Endodermal cell (in vitro differentiated cells): ENCODE results near the gene FTCD. TPM values are rescaled to one million over a fixed set of nuclear protein-coding genes. Genes with fewer than 3 reads are reported as not detected.

Experiments used
- DNase-seq: peaks from one replicate; pipeline ENCODE4 v3.0.0-alpha.2; 2017
- H3K27ac ChIP-seq: 2 replicates; pipeline ENCODE4 v1.5.1; 2013; ENCODE audit warnings: mild to moderate bottlenecking, low read depth, low read length, moderate library complexity
- H3K27me3 ChIP-seq: 2 replicates; pipeline ENCODE4 v1.6.1; 2013; ENCODE audit warnings: mild to moderate bottlenecking, low read length, moderate library complexity; ENCODE audit not compliant: insufficient read depth, control insufficient read depth, poor library complexity, severe bottlenecking
- H3K36me3 ChIP-seq: 2 replicates; pipeline ENCODE4 v1.7.0; 2013; ENCODE audit warnings: mild to moderate bottlenecking, low read length, moderate library complexity; ENCODE audit not compliant: control insufficient read depth, insufficient read depth
- H3K4me1 ChIP-seq: one replicate; pipeline ENCODE4 v1.7.0; 2013; ENCODE audit warnings: low read length; ENCODE audit not compliant: control insufficient read depth, insufficient read depth
- H3K4me3 ChIP-seq: 2 replicates; pipeline ENCODE4 v1.5.1; 2013; ENCODE audit warnings: mild to moderate bottlenecking, low read length, moderate library complexity
- H3K9ac ChIP-seq: 2 replicates; pipeline ENCODE4 v1.6.1; 2013; ENCODE audit warnings: mild to moderate bottlenecking, low read length, moderate library complexity; ENCODE audit not compliant: poor library complexity, severe bottlenecking; ENCODE audit errors: extremely low read depth
- H3K9me3 ChIP-seq: 2 replicates; pipeline ENCODE4 v1.6.1; 2013; ENCODE audit warnings: mild to moderate bottlenecking, low read length, moderate library complexity; ENCODE audit not compliant: control insufficient read depth
- H3K27ac Mint-ChIP-seq: 2 replicates; pipeline ENCODE4 v1.8.0; 2020; ENCODE audit warnings: mixed read lengths
- H3K27me3 Mint-ChIP-seq: 2 replicates; pipeline ENCODE4 v1.8.0; 2021; ENCODE audit warnings: mild to moderate bottlenecking, mixed read lengths; ENCODE audit not compliant: insufficient read depth
- H3K36me3 Mint-ChIP-seq: 2 replicates; pipeline ENCODE4 v1.8.0; 2020; ENCODE audit warnings: low read depth, mixed read lengths
- H3K4me1 Mint-ChIP-seq: 2 replicates; pipeline ENCODE4 v1.8.0; 2020; ENCODE audit warnings: mixed read lengths
- H3K4me3 Mint-ChIP-seq: 2 replicates; pipeline ENCODE4 v1.8.0; 2020; ENCODE audit warnings: mild to moderate bottlenecking, moderate library complexity, mixed read lengths
- H3K9me3 Mint-ChIP-seq: 2 replicates; pipeline ENCODE4 v1.8.0; 2020; ENCODE audit warnings: mild to moderate bottlenecking, mixed read lengths
- WGBS, 2 experiments: methylation state at CpG; one replicate each; pipeline versions ENCODE4 v1.1.5 to v1.1.7; 2013; ENCODE audit warnings: missing lambda C conversion rate in 2 of 2, mixed read lengths in 1 of 2; ENCODE audit not compliant: insufficient coverage in 1 of 2, insufficient read length in 1 of 2; 5-methylcytosine and 5-hydroxymethylcytosine counted together
- total RNA-seq, 2 donors: library from RNA; stranded (reverse); fragmentation: NEBNext Ultra II Directional in 1 of 2; extraction: Animal tissue kit (Norgen Biotek cat#: 25700) in 1 of 2; gene quantifications; 2 replicates in 1 of 2; 3 replicates in 1 of 2; pipeline ENCODE4 v1.2.1, GENCODE V29; 2021
- TF ChIP-seq, protein P1 (sequence below): fragments of 200-600 bp; sonication (generic); conservative IDR thresholded peaks from 2 replicates; pipeline ENCODE4 v1.5.0; 2021; ENCODE audit warnings: antibody characterized with exemption, mild to moderate bottlenecking

Gene FTCD
- total RNA-seq, 2 donors from 2014 or later: 3.5 to 4.6 TPM

GRCh38 chr21:46156378-46156645 lies 933 bp upstream of the FTCD start:
- peaks cover 5% of the 10 kb centered on the region for H3K36me3 Mint-ChIP-seq
- DNase-seq: no peak

DNA sequence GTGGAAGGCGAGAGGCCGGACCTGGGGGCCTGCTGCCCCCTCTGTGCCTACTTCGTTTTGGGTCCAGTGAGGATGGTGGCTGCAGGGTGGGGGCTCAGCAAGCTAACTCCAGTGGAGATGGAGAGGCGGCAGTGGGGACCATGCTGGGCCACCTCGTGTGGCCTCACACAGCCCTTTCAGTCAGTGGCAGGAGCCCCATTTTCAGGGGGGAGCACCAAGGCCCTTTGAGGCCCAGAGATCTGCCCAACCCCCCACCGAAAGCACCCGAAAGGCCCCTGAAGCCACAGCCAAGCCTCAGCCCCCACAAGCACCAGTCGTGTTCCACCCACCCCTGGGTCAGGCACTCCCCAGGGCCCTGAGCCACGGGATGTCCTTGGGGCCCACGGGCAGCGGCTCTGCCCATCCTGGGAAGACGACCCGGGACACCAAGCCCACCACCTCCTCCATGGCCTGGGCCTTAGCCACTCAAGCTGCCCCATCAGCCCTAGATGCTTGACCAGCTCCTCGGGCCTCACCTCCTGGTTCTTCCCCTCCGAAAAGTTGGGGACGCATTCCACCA lies 345 bp downstream of the FTCD start:
- Mint-ChIP-seq H3K4me3 (no peak overlapping the region), H3K4me1 (peaks cover 3% of the 10 kb centered on the region), H3K9me3 (peaks cover 1% of the 10 kb centered on the region), H3K27me3 (no peaks in the 10 kb centered on the region), H3K36me3 (peaks cover under 1% of the 10 kb centered on the region), H3K27ac (no peak overlapping the region)
- H3K36me3 ChIP-seq: no peaks in the 10 kb centered on the region
- H3K9ac ChIP-seq: no peak overlapping the region
- H3K9me3 ChIP-seq: no peaks in the 10 kb centered on the region
- peak; percentile 50 for DNase-seq
- H3K4me1 ChIP-seq: peaks cover 9% of the 10 kb centered on the region
- no peak overlapping the region for H3K27ac ChIP-seq
- 91 to 92% methylated on average over 10 to 16 of the region's 16 CpGs for WGBS, 2 experiments
- no peaks in the 10 kb centered on the region for H3K27me3 ChIP-seq
- TF ChIP-seq, protein P1, sequence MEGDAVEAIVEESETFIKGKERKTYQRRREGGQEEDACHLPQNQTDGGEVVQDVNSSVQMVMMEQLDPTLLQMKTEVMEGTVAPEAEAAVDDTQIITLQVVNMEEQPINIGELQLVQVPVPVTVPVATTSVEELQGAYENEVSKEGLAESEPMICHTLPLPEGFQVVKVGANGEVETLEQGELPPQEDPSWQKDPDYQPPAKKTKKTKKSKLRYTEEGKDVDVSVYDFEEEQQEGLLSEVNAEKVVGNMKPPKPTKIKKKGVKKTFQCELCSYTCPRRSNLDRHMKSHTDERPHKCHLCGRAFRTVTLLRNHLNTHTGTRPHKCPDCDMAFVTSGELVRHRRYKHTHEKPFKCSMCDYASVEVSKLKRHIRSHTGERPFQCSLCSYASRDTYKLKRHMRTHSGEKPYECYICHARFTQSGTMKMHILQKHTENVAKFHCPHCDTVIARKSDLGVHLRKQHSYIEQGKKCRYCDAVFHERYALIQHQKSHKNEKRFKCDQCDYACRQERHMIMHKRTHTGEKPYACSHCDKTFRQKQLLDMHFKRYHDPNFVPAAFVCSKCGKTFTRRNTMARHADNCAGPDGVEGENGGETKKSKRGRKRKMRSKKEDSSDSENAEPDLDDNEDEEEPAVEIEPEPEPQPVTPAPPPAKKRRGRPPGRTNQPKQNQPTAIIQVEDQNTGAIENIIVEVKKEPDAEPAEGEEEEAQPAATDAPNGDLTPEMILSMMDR: no peak
- H3K4me3 ChIP-seq: no peak overlapping the region

More at GRCh38 chr21:46156378-46156645, 933 bp upstream of the FTCD start:
- Mint-ChIP-seq H3K27ac (no peak overlapping the region), H3K27me3 (no peaks in the 10 kb centered on the region), H3K9me3 (peaks cover 7% of the 10 kb centered on the region), H3K4me1 (peaks cover 3% of the 10 kb centered on the region), H3K4me3 (no peak overlapping the region)
- no peak overlapping the region for H3K27ac ChIP-seq
- 90 to 91% methylated on average over 5 to 7 of the region's 7 CpGs for WGBS, 2 experiments
- H3K4me1 ChIP-seq: peaks cover 9% of the 10 kb centered on the region
- H3K9ac ChIP-seq: no peak overlapping the region
- H3K27me3 ChIP-seq: no peaks in the 10 kb centered on the region
- TF ChIP-seq, protein P1: no peak
- H3K36me3 ChIP-seq: peaks cover 3% of the 10 kb centered on the region
- H3K4me3 ChIP-seq: no peak overlapping the region
- H3K9me3 ChIP-seq: no peaks in the 10 kb centered on the region

- WGBS, 2 experiments: 92 to 95% methylated on average over 20 to 39 of the region's 39 CpGs
- Mint-ChIP-seq H3K4me1 (peaks cover 3% of the 10 kb centered on the region), H3K27ac (no peak overlapping the region), H3K4me3 (no peak overlapping the region), H3K9me3 (no peaks in the 10 kb centered on the region), H3K27me3 (no peaks in the 10 kb centered on the region), H3K36me3 (no peaks in the 10 kb centered on the region)
- TF ChIP-seq, protein P1: no peak
- Histone ChIP-seq H3K9ac (no peak overlapping the region), H3K4me1 (peaks cover 9% of the 10 kb centered on the region), H3K4me3 (no peak overlapping the region), H3K27me3 (no peaks in the 10 kb centered on the region), H3K36me3 (no peaks in the 10 kb centered on the region), H3K27ac (no peak overlapping the region), H3K9me3 (no peaks in the 10 kb centered on the region)
- peak; percentile 53 for DNase-seq
Observed at GRCh38 chr21:46154155-46154954, 1.0 kb downstream of the FTCD start.
